Right ventricle myocardium superior (tissue), 1 donor: ENCODE measurements around the gene ERCC1. TPM values are rescaled to one million over a fixed set of nuclear protein-coding genes. Genes with fewer than 3 reads are reported as not detected.

ENCODE experiments used
- microRNA-seq: library from miRNA; unstranded; fragments of <30 nt; microRNA quantifications from one replicate; pipeline ENCODE4 v1.2.0, GENCODE V29; 2020
- total RNA-seq: library from RNA; stranded (reverse); fragmentation: NEBNext Ultra II Directional; extraction: Animal tissue kit (Norgen Biotek cat#: 25700); gene quantifications from one replicate; pipeline ENCODE4 v1.2.1, GENCODE V29; 2021
- donor health status: DM: no; HTN: yes; CAD: no; lungs with severe emphysema.

Gene ERCC1
- total RNA-seq, 1 donor from 2014 or later = 163 TPM

Small RNA genes lying within 50 kb of the gene (microRNA-seq; reads per million reads assigned to microRNA genes)
- gene MIR6088 = not detected

Other genes with a start within 250 kb of the ERCC1 start
- 15.0 TPM for gene TRAPPC6A, start 245.7 kb downstream of the ERCC1 start, total RNA-seq
- 3.6 TPM for gene BLOC1S3, start 245.1 kb downstream of the ERCC1 start, total RNA-seq
- gene EXOC3L2, start 178.5 kb downstream of the ERCC1 start, total RNA-seq = 1.3 TPM
- 19.7 TPM for gene MARK4, start 172.6 kb downstream of the ERCC1 start, total RNA-seq
- gene CKM, start 101.0 kb downstream of the ERCC1 start, total RNA-seq = 6,434 TPM
- not detected for gene KLC3, start 83.2 kb downstream of the ERCC1 start, total RNA-seq
- 11.2 TPM for gene ERCC2, start 53.3 kb downstream of the ERCC1 start, total RNA-seq
- 207 TPM for gene PPP1R13L, start 18.8 kb downstream of the ERCC1 start, total RNA-seq
- 7.7 TPM for gene POLR1G, start 17.3 kb downstream of the ERCC1 start, total RNA-seq
- 0.51 TPM for gene FOSB, start 44.1 kb upstream of the ERCC1 start, total RNA-seq
- 29.9 TPM for gene RTN2, start 73.1 kb upstream of the ERCC1 start, total RNA-seq
- gene PPM1N, start 74.5 kb upstream of the ERCC1 start, total RNA-seq = 0.75 TPM
- 42.9 TPM for gene VASP, start 83.6 kb upstream of the ERCC1 start, total RNA-seq
- gene OPA3, start 160.9 kb upstream of the ERCC1 start, total RNA-seq = 22.8 TPM
- gene GPR4, start 178.3 kb upstream of the ERCC1 start, total RNA-seq = 5.3 TPM
- 30.6 TPM for gene EML2, start 215.5 kb upstream of the ERCC1 start, total RNA-seq
- gene GIPR, start 244.3 kb upstream of the ERCC1 start, total RNA-seq = 3.8 TPM